Prostate gland (tissue), 2 donors: Measurements from ENCODE around the gene CYP2D6. TPM values are rescaled to one million over a fixed set of nuclear protein-coding genes. Genes with fewer than 3 reads are reported as not detected.
"Not testable (repeated sequence)": the region's sequence is repeated elsewhere in the genome, so short reads cannot be mapped to it uniquely, and the experiment has no call there.

Experiments
- DNase-seq: peaks from one replicate; pipeline ENCODE4 v3.0.0-alpha.2; 2019; ENCODE audit warnings: low spot score
- H3K27ac ChIP-seq, 2 donors: fragments of 200-600 bp; sonication (generic); 2 replicates each; pipeline ENCODE4 v1.5.1; 2017 to 2019
- H3K27me3 ChIP-seq: fragments of 200-600 bp; sonication (generic); replicated peaks from 2 replicates; pipeline ENCODE4 v1.5.1; 2019; ENCODE audit not compliant: insufficient read depth
- H3K36me3 ChIP-seq, 2 donors: fragments of 200-600 bp; sonication (generic); 1 replicate in 1 of 2; 2 replicates in 1 of 2; pipeline versions ENCODE4 v1.5.1 to v1.8.1; 2017 to 2019
- H3K4me1 ChIP-seq: fragments of 200-600 bp; sonication (generic); replicated peaks from 2 replicates; pipeline ENCODE4 v1.5.1; 2019
- H3K4me3 ChIP-seq, 2 donors: fragments of 200-600 bp; sonication (generic); 2 replicates each; pipeline ENCODE4 v1.5.1; 2017 to 2019
- H3K9me3 ChIP-seq: fragments of 200-600 bp; sonication (generic); 2 replicates; pipeline ENCODE4 v1.5.1; 2017
- CTCF ChIP-seq, 4 experiments: fragments of 200-600 bp in 2 of 4; fragments of 450-650 bp in 2 of 4; sonication (generic) in 2 of 4; IDR thresholded peaks; 1 replicate in 3 of 4; 2 replicates in 1 of 4; pipeline ENCODE4 v1.5.1; 2016 to 2019; ENCODE audit warnings: antibody characterized with exemption in 4 of 4, mild to moderate bottlenecking in 2 of 4, moderate library complexity in 2 of 4
- POLR2A ChIP-seq: fragments of 450-650 bp; IDR thresholded peaks from one replicate; pipeline ENCODE4 v1.6.1; 2016; ENCODE audit warnings: antibody characterized with exemption, mild to moderate bottlenecking
- POLR2AphosphoS5 ChIP-seq: sonication (generic); formaldehyde crosslinking; IDR thresholded peaks from one replicate; pipeline ENCODE4 v1.6.1; 2017; ENCODE audit warnings: antibody characterized with exemption
- WGBS: methylation state at CpG from one replicate; pipeline ENCODE4 v1.1.5; 2018; 5-methylcytosine and 5-hydroxymethylcytosine counted together
- intact Hi-C: fragments of 100-400 bp; cut with DNase I; formaldehyde crosslinking; loops from one replicate; pipeline ENCODE4 v1.14.2; 2022
- total RNA-seq, 2 donors: library from RNA; depleted of rRNA; stranded (reverse); fragments of >200 nt; gene quantifications; one replicate each; pipeline ENCODE4 v1.1.0, GENCODE V29; 2016

Gene CYP2D6
- total RNA-seq, 2 donors from 2014 or later: 0.73 to 5.2 TPM

GRCh38 chr22:42154293-42155052 lies 23.9 kb upstream of the CYP2D6 start:
- Histone ChIP-seq H3K4me1 (no peaks in the 10 kb centered on the region), H3K36me3 (no peaks in the 10 kb centered on the region), H3K9me3 (no peaks in the 10 kb centered on the region), H3K27ac (no peak overlapping the region), H3K4me3 (no peak overlapping the region), H3K27me3 (no peaks in the 10 kb centered on the region)
- no peak for DNase-seq
- WGBS: 96% methylated on average over 12 of the region's 12 CpGs
- intact Hi-C loops: no loop called here
- TF ChIP-seq POLR2AphosphoS5 (no peak), CTCF (IDR thresholded peaks at IDR 0.05) (no peak), POLR2A (no peak)

- no peak for DNase-seq
- TF ChIP-seq POLR2AphosphoS5 (no peak), CTCF (IDR thresholded peaks at IDR 0.05) (no peak), POLR2A (no peak)
- Histone ChIP-seq H3K27me3 (no peaks in the 10 kb centered on the region), H3K9me3 (no peaks in the 10 kb centered on the region), H3K27ac (no peak overlapping the region), H3K4me3 (no peak overlapping the region), H3K4me1 (no peaks in the 10 kb centered on the region), H3K36me3 (no peaks in the 10 kb centered on the region)
- intact Hi-C loops: no loop called here
- 80% methylated on average over 25 of the region's 42 CpGs for WGBS
Observed at GRCh38 chr22:42152661-42153270, 22.2 kb upstream of the CYP2D6 start.

- Histone ChIP-seq H3K36me3 (no peaks in the 10 kb centered on the region), H3K27me3 (no peaks in the 10 kb centered on the region), H3K4me1 (no peaks in the 10 kb centered on the region), H3K4me3 (no peak overlapping the region), H3K9me3 (no peaks in the 10 kb centered on the region), H3K27ac (no peak overlapping the region)
- WGBS: 88% methylated on average over 43 of the region's 43 CpGs
- TF ChIP-seq POLR2A: no peak
- TF ChIP-seq POLR2AphosphoS5: no peak
- TF ChIP-seq CTCF (IDR thresholded peaks at IDR 0.05): no peak
- DNase-seq: no peak
- intact Hi-C loops: no loop called here
Observed at GRCh38 chr22:42151924-42152635, 21.5 kb upstream of the CYP2D6 start.

- H3K9me3 ChIP-seq: no peaks in the 10 kb centered on the region
- no peaks in the 10 kb centered on the region for H3K36me3 ChIP-seq
- no peak overlapping the region for H3K4me3 ChIP-seq
- DNase-seq: no peak
- H3K27ac ChIP-seq: no peak overlapping the region
- no peak for TF ChIP-seq CTCF (IDR thresholded peaks at IDR 0.05)
- no peak for TF ChIP-seq POLR2A
- no peak for TF ChIP-seq POLR2AphosphoS5
- 92% methylated on average over 26 of the region's 27 CpGs for WGBS
- H3K4me1 ChIP-seq: no peaks in the 10 kb centered on the region
- H3K27me3 ChIP-seq: no peaks in the 10 kb centered on the region
- intact Hi-C loops: no loop called here
Observed at GRCh38 chr22:42150727-42151590, 20.3 kb upstream of the CYP2D6 start.

DNA sequence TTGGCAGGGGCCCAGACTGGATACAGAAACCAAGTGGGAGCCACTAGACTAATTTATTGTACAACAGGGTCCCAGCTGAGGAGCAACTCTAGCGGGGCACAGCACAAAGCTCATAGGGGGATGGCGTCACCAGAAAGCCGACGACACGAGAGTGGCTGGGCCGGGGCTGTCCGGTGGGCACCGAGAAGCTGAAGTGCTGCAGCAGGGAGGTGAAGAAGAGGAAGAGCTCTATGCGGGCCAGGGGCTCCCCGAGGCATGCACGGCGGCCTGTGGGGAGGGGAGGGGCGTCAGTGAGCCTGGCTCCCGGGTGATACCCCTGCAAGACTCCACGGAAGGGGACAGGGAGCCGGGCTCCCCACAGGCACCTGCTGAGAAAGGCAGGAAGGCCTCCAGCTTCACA lies 19.2 kb upstream of the CYP2D6 start:
- H3K27ac ChIP-seq, H3K9me3 ChIP-seq, H3K27me3 ChIP-seq, DNase-seq, intact Hi-C loops, H3K4me1 ChIP-seq, H3K36me3 ChIP-seq, H3K4me3 ChIP-seq: not testable (repeated sequence)
- WGBS: 86% methylated on average over 13 of the region's 16 CpGs
